Stimulated activated CD8-positive, alpha-beta memory T cell treated with anti-CD3 and anti-CD28 coated beads, Interleukin-2, amount 100 ng/mL, for 48 hours (primary cell): ENCODE measurements around the gene GRB10.
"Not testable (repeated sequence)": the region's sequence is repeated elsewhere in the genome, so short reads cannot be mapped to it uniquely, and the experiment has no call there.

Experiments
- DNase-seq, 2 donors: peaks; one replicate each; pipeline ENCODE4 v3.0.0-alpha.2; 2020; ENCODE audit warnings: low read depth in 2 of 2

Gene GRB10

DNA sequence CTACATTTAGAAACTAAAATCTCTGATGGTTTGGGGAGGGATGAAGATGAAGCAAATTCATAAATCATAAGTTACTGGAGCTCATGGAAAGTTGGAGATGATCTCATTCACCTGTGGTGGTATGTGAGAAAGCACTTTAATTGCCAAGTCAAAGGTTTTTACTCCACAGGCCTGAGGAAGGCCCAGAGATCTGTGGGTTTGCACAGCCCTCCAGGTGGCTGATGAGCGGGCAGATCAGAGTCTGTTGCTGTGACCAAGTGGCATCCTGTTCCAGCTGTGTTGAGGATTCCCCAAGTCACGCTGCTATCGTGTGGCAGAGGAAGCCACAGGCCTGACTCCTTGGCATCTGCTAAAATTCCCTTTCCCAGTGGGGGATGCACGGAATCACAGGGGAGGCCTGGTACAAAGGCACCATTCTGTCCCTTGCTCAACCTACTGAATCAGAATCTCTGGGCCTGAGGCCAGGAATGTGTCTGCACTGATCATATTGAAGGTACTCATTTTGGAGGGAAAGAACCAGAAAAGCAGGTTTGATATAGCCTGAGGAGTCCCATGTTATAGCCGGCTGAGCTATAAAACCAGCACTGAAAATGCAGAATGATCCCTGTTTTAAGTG is 197.8 kb downstream of the GRB10 start:
- DNase-seq = no peak

DNA sequence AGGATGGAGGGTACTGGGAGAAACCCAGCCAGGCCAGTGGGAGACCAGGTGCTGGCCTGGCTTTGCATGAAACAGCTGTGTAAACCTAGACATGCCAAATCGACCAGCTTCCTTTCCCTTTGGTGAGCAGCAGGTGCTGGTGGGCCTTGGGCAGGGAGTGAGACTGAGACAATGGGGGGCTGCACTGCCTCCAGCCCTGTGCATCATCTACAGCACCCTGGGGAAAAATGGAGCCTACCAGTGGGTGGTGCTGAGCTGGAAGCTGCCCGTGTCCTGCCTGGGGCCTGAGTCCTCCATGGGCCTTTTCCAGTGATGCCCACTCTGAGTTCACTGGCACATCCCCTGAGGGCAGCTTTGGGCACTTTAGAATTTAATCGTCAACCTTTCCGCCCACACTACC is 198.3 kb downstream of the GRB10 start:
- DNase-seq = no peak

DNA sequence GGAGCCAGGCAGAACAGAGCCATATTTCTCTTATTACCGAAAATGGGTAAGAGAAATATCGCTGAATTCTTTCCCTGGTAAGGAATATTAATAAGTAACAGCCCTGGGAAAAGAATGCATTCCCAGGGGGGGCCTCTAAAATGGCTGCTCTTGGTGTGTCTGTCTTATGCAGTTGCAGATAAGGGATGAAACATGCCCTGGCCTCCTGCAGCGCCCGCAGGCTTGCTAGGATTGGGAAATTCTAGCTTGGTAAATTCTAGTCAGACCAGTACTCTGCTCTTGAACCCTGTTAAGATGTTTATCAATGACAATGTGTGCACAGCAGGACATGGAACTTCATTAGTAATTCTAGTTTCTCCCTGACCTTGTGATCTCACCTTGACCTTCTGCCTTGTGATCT is 199.4 kb downstream of the GRB10 start:
- DNase-seq = not testable (repeated sequence)

DNA sequence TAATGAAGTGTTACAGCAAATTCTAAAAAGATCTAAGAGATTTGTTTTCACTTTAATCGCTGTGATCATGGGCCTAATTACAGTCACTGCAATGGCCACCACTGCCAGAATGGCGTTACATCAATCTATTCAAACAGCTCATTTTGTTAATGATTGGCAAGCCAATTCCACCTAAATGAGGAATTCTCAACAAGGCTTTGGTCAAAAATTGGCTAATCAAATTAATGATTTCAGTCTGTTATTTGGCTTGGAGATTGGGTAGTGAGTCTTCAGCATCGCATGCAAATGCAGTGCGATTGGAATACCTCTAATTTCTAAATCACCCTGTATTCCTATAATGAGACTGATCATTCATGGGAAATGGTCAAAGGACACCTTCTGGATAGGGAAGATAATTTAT is 200.4 kb downstream of the GRB10 start:
- not testable (repeated sequence) for DNase-seq

DNA sequence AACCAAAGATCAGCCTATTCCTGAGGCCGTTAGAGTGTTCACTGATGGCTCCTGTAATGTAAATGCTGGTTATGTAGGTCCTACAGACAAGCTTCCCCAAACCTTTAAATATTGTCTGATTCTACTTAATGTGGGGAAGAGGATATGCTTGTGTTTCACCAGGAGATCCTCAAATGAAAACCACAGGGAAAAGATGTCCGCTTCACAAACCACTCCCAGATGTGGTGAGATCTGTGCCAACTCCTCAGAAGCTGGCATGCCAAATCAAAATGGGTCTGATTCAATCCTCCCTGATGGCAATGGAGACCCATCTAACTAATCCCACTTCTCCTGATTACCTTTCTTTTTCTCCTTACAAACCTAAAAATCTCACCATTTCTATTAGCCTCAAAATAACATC is 202.0 kb downstream of the GRB10 start:
- not testable (repeated sequence) for DNase-seq

DNA sequence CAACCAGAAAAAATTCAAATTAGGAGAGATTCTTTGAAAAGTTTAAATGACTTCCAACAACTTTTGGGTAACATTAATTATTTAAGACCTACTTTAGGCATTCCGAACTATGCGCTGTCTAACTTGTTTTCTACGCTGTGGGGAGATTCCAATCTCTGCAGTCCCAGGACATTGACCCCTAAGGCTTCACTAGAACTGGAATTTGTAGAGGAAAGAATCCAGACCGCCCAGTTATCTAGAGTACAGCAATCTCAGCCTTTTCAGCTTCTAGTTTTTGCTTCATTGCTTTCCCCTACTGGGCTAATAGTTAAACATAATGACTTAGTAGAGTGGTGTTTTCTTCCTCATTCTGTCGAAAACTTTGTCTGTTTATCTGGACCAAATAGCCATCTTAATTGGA is 202.6 kb downstream of the GRB10 start:
- no peak for DNase-seq

DNA sequence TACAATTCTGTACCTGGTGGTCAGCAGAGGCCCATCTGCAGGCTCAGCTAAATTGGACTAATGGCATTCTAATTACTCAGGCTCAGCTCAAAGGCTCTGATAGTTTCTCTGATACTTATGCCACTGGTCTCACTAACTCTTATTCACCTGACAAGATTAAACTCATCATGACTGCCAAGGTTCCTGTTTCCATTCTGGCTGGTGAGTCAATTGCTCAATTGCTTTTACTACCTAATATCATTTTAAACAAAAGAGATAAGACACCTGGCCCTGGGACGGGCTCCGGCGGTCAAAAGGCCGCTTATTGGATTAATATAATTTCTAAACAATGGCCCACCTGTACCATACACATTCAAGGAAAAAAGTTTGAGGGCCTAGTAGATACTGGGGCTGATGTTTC is 204.6 kb downstream of the GRB10 start:
- DNase-seq = not testable (repeated sequence)

DNA sequence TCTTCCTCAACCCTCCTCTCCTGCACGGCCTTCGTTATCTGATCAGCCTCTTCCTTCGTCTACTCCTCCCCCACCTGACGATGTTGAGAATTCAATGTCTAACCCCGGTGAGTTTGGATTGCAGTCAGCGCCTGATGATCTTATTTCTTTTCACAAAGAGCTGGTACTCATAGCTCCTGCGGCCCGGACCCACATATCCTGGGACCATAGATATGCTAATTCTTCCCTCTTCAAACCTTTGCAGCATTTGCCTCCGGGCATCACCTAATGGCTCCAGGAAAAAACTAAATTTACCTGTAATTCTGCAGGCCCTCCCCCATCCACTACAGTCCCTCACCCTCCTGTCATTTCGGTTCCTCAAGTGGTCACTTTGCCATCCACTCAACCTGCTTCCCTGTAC is 205.1 kb downstream of the GRB10 start:
- DNase-seq = no peak

DNA sequence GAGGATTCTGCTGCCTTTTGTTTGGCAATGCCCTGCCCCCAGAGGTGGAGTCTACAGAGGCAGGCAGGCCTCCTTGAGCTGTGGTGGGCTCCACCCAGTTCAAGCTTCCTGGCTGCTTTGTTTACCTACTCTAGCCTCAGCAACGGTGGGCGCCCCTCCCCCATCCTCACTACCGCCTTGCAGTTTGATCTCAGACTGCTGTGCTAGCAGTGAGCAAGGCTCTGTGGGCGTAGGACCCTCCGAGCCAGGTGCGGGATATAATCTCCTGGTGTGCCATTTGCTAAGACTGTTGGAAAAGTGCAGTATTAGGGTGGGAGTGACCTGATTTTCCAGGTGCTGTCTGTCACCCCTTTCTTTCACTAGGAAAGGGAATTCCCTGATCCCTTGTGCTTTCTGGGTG is 206.3 kb downstream of the GRB10 start:
- DNase-seq = not testable (repeated sequence)

DNA sequence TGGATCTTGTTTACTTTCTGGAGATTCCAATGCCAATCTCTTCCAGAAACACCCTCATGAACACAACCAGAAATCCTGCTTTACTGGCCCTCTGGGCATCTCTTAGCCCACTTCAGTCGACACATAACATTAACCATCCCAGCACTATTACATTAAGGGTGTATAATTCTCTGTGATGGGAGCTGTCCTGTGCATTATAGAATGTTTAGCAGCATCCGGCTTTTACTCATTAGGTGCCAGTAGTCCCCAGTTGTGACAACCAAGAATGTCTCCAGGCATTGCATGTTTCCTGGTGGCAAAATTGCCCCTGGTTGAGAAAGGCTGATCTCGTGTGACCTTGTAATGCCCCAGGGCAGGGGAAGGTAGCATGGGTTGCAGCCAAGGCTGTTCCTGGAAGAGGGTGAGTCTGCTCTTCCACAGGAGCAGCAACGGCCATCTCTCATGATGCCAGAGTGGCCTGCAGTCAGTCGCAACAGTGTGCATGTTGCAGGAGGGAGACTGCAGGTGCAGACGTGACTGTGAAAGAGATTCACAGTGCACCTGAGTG is 214.9 kb downstream of the GRB10 start:
- no peak for DNase-seq

DNA sequence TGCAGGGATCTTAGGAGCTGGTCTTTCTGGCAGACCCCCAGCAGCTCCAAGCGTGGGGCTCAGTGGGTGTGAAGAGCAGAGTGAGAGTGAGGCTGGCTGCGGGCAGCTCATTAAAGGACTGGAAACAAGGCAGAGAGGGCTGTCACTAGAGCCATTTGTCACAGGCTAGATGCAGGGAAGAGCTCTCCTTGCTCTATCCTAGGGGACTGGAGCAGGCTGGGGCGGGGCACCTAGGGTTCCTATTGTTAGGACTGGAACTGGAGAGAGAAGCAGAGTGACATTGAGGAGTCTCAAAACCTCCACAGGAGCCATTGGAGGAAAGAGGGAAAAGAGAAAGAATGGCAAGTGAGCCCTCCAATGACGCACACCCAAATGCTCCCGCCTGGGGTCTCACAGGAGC is 216.7 kb downstream of the GRB10 start:
- no peak for DNase-seq

DNA sequence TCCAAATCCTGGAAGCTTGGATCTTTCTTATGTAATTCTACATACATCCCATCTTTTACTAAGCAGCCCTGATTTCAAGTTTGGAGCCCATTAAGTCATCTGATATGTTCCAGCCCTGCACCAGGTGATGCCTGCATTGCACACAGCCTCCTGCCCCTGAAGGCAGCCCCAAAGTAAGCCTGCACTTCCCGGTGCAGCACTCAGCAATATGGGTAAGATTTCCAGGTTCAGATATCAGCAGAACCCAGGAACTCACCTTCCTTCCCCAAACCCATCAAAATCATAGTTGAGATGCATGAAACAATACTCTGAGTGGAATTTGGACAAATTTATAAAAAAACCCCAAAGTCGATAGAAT is 217.2 kb downstream of the GRB10 start:
- DNase-seq = no peak

DNA sequence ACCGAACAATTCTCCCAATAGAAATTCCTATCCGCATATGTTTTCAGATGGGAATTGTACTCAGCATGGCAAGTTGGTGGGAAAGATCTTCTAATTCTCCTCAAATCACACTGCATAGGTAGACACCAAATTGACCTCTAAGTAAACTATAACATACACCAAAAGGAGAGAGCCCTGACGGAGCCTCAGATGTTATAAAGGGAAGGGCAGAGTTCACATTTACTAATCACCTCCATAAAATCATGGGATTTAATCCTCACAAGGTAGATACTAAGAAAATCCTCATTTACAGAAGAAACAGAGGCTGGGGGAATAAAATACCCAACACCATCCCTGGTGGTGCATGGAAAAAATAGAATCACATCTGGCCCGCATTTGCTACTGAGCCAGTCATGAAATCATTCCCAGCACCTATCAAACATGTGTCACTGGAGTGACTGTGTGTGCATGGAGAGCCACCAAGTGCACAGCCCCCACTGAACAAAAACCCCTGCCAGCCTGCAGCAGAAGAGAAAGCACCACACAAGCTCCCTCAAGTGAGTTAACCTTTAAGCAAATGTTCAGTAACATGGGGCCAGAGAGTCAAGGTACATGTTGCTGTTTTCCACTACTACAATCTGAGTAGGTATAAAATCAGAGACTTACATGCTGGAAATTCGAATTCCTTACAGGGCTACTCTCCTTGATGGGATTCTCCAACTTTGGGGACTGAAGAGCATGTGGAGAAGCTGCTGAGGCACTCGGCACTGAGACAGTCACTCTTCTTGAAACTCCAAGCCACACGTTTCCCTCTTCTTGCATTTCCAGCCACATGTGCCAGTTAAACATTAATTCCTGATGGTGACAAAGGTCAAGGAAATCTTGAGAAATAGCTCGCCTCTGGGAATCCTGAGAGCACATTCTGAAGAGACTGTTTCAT is 217.8 kb downstream of the GRB10 start, which contains the start of gene DDC:
TSS of gene DDC (minus strand) at position 766 of the 919 bp plus-strand sequence. CDS start 21,320 bp downstream, outside the sequence.
- DNase-seq = no peak

DNA sequence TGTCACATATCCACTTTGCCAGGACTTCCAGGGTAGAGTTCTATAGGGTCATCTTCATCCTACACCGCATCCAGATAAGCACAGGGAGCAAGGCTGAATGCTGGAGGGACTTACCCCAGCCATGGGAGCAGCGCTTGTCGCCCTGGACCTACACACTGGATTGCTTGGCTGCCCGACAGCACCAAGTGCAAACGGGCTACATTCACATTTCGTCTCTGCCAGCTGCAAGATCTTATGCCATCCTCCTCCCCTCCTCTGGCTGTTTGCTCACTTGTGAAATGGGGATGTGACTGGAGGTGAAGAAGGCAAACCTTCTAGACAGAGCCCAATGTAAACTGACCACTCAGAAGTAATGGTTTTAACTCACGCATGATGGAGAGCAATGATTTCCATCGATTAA is 218.5 kb downstream of the GRB10 start:
- DNase-seq = no peak

DNA sequence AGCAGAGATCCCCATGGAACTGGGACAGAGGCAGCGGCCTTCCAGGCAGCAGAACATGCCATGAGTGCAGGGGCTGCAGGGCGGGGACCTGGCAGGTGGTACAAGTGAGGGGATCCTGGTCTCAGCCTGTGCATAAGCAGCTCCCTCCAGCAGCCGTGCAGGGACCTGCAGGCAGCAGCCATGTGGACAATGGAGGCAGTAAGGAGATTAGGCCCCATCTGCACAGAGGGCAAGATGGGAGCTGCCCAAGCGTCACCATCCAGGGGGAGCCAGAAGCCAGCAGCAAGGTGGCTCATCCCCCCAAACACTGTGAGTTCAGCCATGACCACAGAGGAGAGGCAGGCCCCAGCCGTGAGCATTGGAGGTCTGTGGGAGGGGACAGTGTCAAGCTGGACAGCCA is 220.6 kb downstream of the GRB10 start:
- no peak for DNase-seq

DNA sequence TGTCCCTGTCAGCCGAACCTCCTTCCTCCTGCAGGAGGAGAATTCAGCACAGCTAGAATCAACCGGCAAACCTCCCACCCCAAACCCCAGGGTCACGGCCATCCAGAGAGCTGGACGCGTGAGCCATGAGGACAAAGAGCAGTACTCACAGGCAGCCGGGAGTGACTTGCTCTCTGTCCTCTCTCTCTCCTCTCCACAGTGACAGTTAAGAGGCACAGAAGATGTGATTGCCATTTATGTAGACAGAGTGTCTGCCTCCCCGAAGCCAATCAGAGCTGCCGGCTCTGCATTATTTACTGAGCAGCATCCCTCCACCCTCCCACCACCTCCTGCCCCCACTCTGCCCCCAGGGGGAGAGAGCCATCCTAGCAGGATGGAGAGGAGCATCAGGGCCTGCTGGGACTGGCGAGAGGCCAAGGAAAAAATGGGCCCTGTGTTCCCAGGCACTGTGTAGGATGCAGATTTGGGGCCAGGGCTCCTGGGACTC is 221.8 kb downstream of the GRB10 start:
- DNase-seq = no peak

DNA sequence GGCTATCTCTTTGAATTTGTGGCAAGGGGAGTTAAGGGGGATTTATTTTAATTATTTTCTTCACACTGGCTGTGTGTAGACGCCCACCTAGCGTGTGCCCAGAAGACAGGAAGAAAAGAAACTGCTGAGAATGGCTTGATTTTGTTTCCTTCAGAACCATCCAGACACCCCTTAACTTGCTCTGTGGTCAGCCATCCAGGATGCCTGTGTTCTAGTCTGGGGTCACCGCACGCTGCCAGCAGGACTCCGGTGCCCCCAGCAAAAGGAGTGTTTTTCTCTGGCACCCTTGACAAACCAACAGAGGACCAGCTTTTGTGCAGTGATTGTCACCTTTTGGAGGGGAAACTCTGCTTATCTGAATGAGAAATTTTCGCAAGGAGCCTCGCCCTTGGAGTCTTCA is 222.8 kb downstream of the GRB10 start:
- DNase-seq = no peak

DNA sequence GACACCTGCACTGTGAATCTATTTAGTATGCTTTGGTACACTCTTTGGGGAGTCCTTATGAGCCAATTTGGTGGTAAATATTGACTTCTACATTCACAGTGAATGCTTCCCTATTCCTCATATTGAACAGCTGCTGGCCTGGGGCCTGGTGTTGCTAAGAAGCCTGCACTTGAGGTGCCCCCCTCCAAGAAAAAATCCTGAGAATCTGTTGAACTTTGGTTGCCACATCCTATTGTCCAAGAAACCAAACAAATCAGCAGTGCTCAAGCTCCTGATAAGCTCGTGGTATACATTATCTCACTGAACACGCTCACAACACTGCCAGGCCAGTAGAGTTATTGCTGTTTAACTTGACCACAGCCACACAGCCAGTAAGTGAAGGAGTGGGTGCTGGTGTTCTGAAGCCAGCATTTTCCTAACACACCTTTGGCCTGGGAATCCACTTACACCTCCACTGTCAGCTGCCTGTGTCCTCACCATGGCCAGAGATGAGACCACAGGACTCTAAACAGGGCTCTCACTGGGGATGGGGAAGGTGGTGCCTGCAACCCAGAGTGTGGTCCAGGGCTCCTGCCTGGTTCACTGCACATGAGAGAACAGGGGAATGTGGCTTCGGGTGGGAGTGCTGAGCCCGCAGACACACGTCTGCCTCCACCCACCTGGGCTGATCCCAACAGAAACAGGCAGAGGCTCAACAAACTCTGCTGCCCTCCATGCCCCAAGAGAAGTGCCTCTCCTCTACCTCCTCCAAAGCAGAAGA is 224.2 kb downstream of the GRB10 start:
- DNase-seq = no peak

DNA sequence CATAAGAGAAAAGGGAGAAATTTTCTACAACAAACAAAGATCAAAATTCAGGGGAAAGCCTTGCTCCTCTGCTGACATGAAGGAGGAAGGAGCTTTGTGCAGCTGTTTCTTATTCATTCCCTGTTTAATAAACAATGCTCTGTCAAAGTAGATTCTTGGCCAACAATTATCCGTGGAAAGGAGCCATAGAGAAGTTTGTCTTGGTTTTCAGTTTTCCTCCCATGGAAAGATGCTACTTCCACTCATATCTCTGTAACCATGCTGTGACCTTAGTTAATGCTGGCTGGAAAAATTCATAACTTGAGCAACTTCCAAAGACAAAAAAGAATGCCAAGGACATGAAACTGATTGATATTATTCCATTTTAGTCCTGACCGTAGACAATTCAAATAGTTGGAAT is 225.6 kb downstream of the GRB10 start:
- no peak for DNase-seq

DNA sequence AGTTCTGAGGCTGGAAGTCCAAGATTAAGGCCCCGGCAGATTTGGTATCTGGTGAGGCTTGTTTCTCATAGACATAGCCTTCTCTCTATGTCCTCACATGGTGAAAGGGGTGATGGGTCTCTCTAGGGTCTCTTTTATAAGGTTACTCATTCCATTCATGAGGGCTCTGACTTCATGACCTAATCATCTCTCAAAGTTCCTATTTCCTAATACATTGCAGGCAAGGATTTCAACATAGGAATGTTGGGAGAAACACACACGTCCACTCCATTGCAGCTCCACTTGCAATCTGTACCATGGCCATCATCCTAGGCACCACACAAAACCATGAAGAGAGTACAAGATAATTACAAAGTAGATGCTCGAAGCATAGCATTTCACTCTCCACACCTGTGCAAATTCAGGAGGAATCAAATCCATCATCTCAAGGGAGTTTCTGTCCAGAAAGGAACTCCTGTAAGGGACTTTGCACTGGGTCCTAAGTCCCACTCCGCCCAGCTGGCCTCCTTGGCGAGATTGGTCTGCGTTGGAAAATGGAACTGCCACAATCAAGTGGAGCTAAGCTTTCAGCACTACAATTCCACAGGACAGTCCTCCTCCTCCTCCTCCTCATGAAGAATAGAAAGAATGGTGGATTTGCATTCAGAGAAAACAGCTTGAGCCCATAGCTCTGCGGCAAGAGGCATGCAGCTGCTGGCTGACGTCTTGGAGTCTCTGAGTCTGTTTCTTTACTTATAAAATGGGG is 226.3 kb downstream of the GRB10 start:
- no peak for DNase-seq

DNA sequence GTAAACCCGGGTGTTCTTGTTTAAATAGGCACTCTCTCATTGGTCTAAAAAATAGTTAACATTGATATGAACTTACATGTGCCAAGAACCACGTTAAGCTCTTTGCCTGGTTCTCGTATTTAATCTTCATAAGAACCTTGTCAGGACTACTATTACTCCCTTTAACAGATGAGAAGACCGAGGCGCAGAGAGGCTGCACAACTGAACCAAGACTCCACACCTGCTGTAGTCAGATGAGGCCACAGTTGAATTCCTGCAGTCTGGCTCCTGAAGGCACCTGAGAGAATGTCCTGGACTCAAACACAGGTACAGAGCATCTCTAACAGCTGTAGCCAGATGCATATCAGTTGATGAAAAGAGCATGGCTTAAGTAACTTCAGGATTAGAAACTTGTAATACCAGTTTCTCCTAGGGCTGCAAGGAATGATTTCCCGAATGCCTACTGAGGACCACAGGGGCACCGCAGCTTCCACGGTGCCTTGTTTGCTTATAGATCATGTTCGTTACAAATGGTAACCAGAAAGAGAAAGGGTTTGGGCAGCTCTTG is 227.0 kb downstream of the GRB10 start:
- DNase-seq = no peak
